Measurements from ENCODE around the gene CNTNAP5.

The CNTNAP5 gene

GRCh38 chr2:124559236-124559635 lies 534.1 kb downstream of the CNTNAP5 start:
- DNase-seq (ENCODE audit: low spot score), result no peak

GRCh38 chr2:124560592-124561112 lies 535.6 kb downstream of the CNTNAP5 start:
- no peak for DNase-seq (ENCODE audit: low spot score)

GRCh38 chr2:124561486-124561885 lies 536.4 kb downstream of the CNTNAP5 start:
- no peak for DNase-seq (ENCODE audit: low spot score)

GRCh38 chr2:124563426-124563825 lies 538.3 kb downstream of the CNTNAP5 start:
- DNase-seq (ENCODE audit: low spot score), result no peak

GRCh38 chr2:124566518-124566970 lies 541.5 kb downstream of the CNTNAP5 start:
- DNase-seq (ENCODE audit: low spot score), result no peak

- DNase-seq (ENCODE audit: low spot score), result no peak
Measured at GRCh38 chr2:124570872-124571271, 545.8 kb downstream of the CNTNAP5 start.

- DNase-seq (ENCODE audit: low spot score), result no peak
Measured at GRCh38 chr2:124571836-124572235, 546.7 kb downstream of the CNTNAP5 start.

- no peak for DNase-seq (ENCODE audit: low spot score)
Measured at GRCh38 chr2:124572934-124573634, 548.0 kb downstream of the CNTNAP5 start.

- no peak for DNase-seq (ENCODE audit: low spot score)
Measured at GRCh38 chr2:124575497-124575896, 550.4 kb downstream of the CNTNAP5 start.

- DNase-seq (ENCODE audit: low spot score), result no peak
Measured at GRCh38 chr2:124580263-124580662, 555.2 kb downstream of the CNTNAP5 start.

GRCh38 chr2:124582387-124582786 lies 557.3 kb downstream of the CNTNAP5 start:
- DNase-seq (ENCODE audit: low spot score), result no peak

GRCh38 chr2:124584615-124585014 lies 559.5 kb downstream of the CNTNAP5 start:
- DNase-seq (ENCODE audit: low spot score), result no peak

GRCh38 chr2:124585277-124585676 lies 560.2 kb downstream of the CNTNAP5 start:
- no peak for DNase-seq (ENCODE audit: low spot score)

GRCh38 chr2:124586210-124586609 lies 561.1 kb downstream of the CNTNAP5 start:
- DNase-seq (ENCODE audit: low spot score), result no peak

- no peak for DNase-seq (ENCODE audit: low spot score)
Measured at GRCh38 chr2:124586835-124587234, 561.7 kb downstream of the CNTNAP5 start.

- DNase-seq (ENCODE audit: low spot score), result no peak
Measured at GRCh38 chr2:124589971-124590370, 564.9 kb downstream of the CNTNAP5 start.

- DNase-seq (ENCODE audit: low spot score), result no peak
Measured at GRCh38 chr2:124602759-124603158, 577.7 kb downstream of the CNTNAP5 start.

GRCh38 chr2:124604940-124605339 lies 579.9 kb downstream of the CNTNAP5 start:
- DNase-seq (ENCODE audit: low spot score), result no peak

- no peak for DNase-seq (ENCODE audit: low spot score)
Measured at GRCh38 chr2:124607679-124608078, 582.6 kb downstream of the CNTNAP5 start.

GRCh38 chr2:124609667-124610066 lies 584.6 kb downstream of the CNTNAP5 start:
- no peak for DNase-seq (ENCODE audit: low spot score)

- no peak for DNase-seq (ENCODE audit: low spot score)
Measured at GRCh38 chr2:124610141-124610540, 585.1 kb downstream of the CNTNAP5 start.

GRCh38 chr2:124610866-124611265 lies 585.8 kb downstream of the CNTNAP5 start:
- no peak for DNase-seq (ENCODE audit: low spot score)

- no peak for DNase-seq (ENCODE audit: low spot score)
Measured at GRCh38 chr2:124623560-124623959, 598.5 kb downstream of the CNTNAP5 start.

GRCh38 chr2:124625561-124625960 lies 600.5 kb downstream of the CNTNAP5 start:
- DNase-seq (ENCODE audit: low spot score), result no peak

Measured in hematopoietic multipotent progenitor cell treated with erythropoietin and hydrocortisone succinate and interleukin-3 and kit ligand, for 17 days (in vitro differentiated cells).